A673 (cell line): ENCODE measurements around the gene NOL3. TPM values are rescaled to one million over a fixed set of nuclear protein-coding genes. Genes with fewer than 3 reads are reported as not detected.

Experiments used
- BruUV-seq: library from RNA; stranded (reverse); fragments of 400-500 nt; replicated peaks from 2 replicates; lab custom pipeline; 2021; lab: Mats Ljungman, UMichigan
- CTCF ChIA-PET: fragments of 300-600 bp; sonication (Branson Sonifier 250); formaldehyde crosslinking; loops from one replicate; lab custom pipeline; 2022; ENCODE audit warnings: antibody characterized with exemption; lab: Charles Lee
- POLR2A ChIA-PET: fragments of 300-600 bp; sonication (Branson Sonifier 250); formaldehyde crosslinking; loops from one replicate; lab custom pipeline; 2022; ENCODE audit warnings: antibody characterized with exemption; ENCODE audit not compliant: low non-redundant PET; lab: Charles Lee
- DNase-seq: peaks from one replicate; pipeline ENCODE4 v3.0.0-alpha.2; 2015; ENCODE audit warnings: low spot score
- H3K27ac ChIP-seq: fragments of 200-600 bp; sonication (generic); 2 replicates; pipeline ENCODE4 v1.5.1; 2016; ENCODE audit warnings: mixed run types, low read depth, mild to moderate bottlenecking, mixed read lengths, antibody characterized with exemption, low read length; ENCODE audit not compliant: poor library complexity, severe bottlenecking
- H3K27me3 ChIP-seq: fragments of 200-600 bp; sonication (generic); replicated peaks from 2 replicates; pipeline ENCODE4 v1.6.1; 2017; ENCODE audit warnings: mixed run types, low read depth, mild to moderate bottlenecking, mixed read lengths, antibody characterized with exemption, low read length; ENCODE audit not compliant: insufficient read depth, poor library complexity
- H3K36me3 ChIP-seq: fragments of 200-600 bp; sonication (generic); 2 replicates; pipeline ENCODE4 v1.6.1; 2016; ENCODE audit warnings: mixed run types, mild to moderate bottlenecking, mixed read lengths, antibody characterized with exemption, low read length; ENCODE audit not compliant: insufficient read depth, poor library complexity, severe bottlenecking
- H3K4me1 ChIP-seq: fragments of 200-600 bp; sonication (generic); 2 replicates; pipeline ENCODE4 v1.6.1; 2017; ENCODE audit warnings: mixed run types, mild to moderate bottlenecking, mixed read lengths, antibody characterized with exemption, low read length; ENCODE audit not compliant: insufficient read depth, poor library complexity, severe bottlenecking
- H3K4me3 ChIP-seq: fragments of 200-600 bp; sonication (generic); 2 replicates; pipeline ENCODE4 v1.5.1; 2016; ENCODE audit warnings: low read depth, mixed run types, mild to moderate bottlenecking, mixed read lengths, low read length; ENCODE audit not compliant: poor library complexity, severe bottlenecking
- H3K9me3 ChIP-seq: fragments of 200-600 bp; sonication (generic); 2 replicates; pipeline ENCODE4 v1.6.1; 2016; ENCODE audit warnings: mixed run types, low read depth, mild to moderate bottlenecking, mixed read lengths, antibody characterized with exemption, low read length; ENCODE audit not compliant: poor library complexity, severe bottlenecking
- CTCF ChIP-seq: fragments of 300-800, 200-600 bp; sonication (generic); conservative IDR thresholded peaks from 2 replicates; pipeline ENCODE4 v1.5.1; 2017; ENCODE audit warnings: low read depth, mild to moderate bottlenecking, antibody characterized with exemption, low read length, moderate library complexity, mixed read lengths
- EZH2 ChIP-seq: fragments of 200-600 bp; sonication (generic); IDR thresholded peaks from 2 replicates; pipeline ENCODE4 v1.6.1; 2017; ENCODE audit warnings: borderline replicate concordance, low read depth, mild to moderate bottlenecking, mixed read lengths, antibody characterized with exemption, low read length; ENCODE audit not compliant: poor library complexity, severe bottlenecking
- intact Hi-C: fragments of 100-400 bp; cut with micrococcal nuclease; formaldehyde crosslinking; loops from one replicate; pipeline ENCODE4 v1.10.0; 2022; ENCODE audit not compliant: unreplicated experiment
- microRNA-seq: library from miRNA; unstranded; fragments of <30 nt; microRNA quantifications from one replicate; pipeline ENCODE4 v1.2.0, GENCODE V29; 2021
- total RNA-seq: library from RNA; stranded (reverse); gene quantifications from 2 replicates; pipeline ENCODE4 v1.2.3, GENCODE V29; 2021

The NOL3 gene
- total RNA-seq, 1 experiment from 2014 or later = 15.3 TPM

- CTCF ChIA-PET = no interaction called here
- H3K27me3 ChIP-seq = no peaks in the 10 kb centered on the region
- TF ChIP-seq EZH2 = no peak
- no peak for TF ChIP-seq CTCF
- no peaks in the 10 kb centered on the region for H3K36me3 ChIP-seq
- H3K27ac ChIP-seq = no peak overlapping the region
- POLR2A ChIA-PET = no interaction called here
- no peaks in the 10 kb centered on the region for H3K4me1 ChIP-seq
- DNase-seq = no peak
- BruUV-seq = no TSS peak
- H3K4me3 ChIP-seq = no peak overlapping the region
- no peaks in the 10 kb centered on the region for H3K9me3 ChIP-seq
- intact Hi-C loops = no loop called here
Measured at GRCh38 chr16:67216612-67217490, 46.5 kb downstream of the NOL3 start.

- intact Hi-C loops = no loop called here
- ChIA-PET CTCF (no interaction called here), POLR2A (no interaction called here)
- Histone ChIP-seq H3K4me3 (no peak overlapping the region), H3K27ac (no peak overlapping the region), H3K27me3 (no peaks in the 10 kb centered on the region), H3K9me3 (no peaks in the 10 kb centered on the region), H3K36me3 (peaks cover 9% of the 10 kb centered on the region), H3K4me1 (peaks cover 17% of the 10 kb centered on the region)
- DNase-seq = no peak
- no peak for TF ChIP-seq CTCF
- no peak for TF ChIP-seq EZH2
- no TSS peak for BruUV-seq
Measured at GRCh38 chr16:67223992-67224391, 53.7 kb downstream of the NOL3 start.

Small RNA genes within 50 kb of the gene (microRNA-seq; reads per million reads assigned to microRNA genes)
- 85.8 reads per million, percentile 62 among the genes with 10 or more reads in this experiment for gene MIR328

Other genes with a start within 250 kb of the NOL3 start
- gene RRAD, start 245.0 kb upstream of the NOL3 start, total RNA-seq = 0.19 and 0.28 TPM in 2 replicates
- gene CIAO2B, start 236.1 kb upstream of the NOL3 start, total RNA-seq = 97.4 and 108 TPM in 2 replicates
- 37.6 and 39.8 TPM in 2 replicates for gene CES2, start 235.0 kb upstream of the NOL3 start, total RNA-seq
- gene CES3, start 209.3 kb upstream of the NOL3 start, total RNA-seq = 3.0 and 3.9 TPM in 2 replicates
- 0.15 TPM in 1 of 2 replicates, not detected in the other for gene CES4A, start 181.9 kb upstream of the NOL3 start, total RNA-seq
- 173 and 185 TPM in 2 replicates for gene CBFB, start 141.4 kb upstream of the NOL3 start, total RNA-seq
- gene PHAF1, start 60.6 kb upstream of the NOL3 start, total RNA-seq = 23.2 and 23.5 TPM in 2 replicates
- gene B3GNT9, start 19.5 kb upstream of the NOL3 start, total RNA-seq = 11.5 and 13.8 TPM in 2 replicates
- gene TRADD, start 10.6 kb upstream of the NOL3 start, total RNA-seq = 7.7 and 10.8 TPM in 2 replicates
- 8.3 and 13.8 TPM in 2 replicates for gene FBXL8, start 10.6 kb upstream of the NOL3 start, total RNA-seq
- 13.9 and 20.2 TPM in 2 replicates for gene HSF4, start 5.8 kb upstream of the NOL3 start, total RNA-seq
- gene MATCAP1, start 13.4 kb downstream of the NOL3 start, total RNA-seq = 33.9 and 36.8 TPM in 2 replicates
- gene EXOC3L1, start 19.6 kb downstream of the NOL3 start, total RNA-seq = 0.32 and 0.42 TPM in 2 replicates
- gene E2F4, start 21.6 kb downstream of the NOL3 start, total RNA-seq = 77.4 and 96.0 TPM in 2 replicates
- 3.3 and 4.7 TPM in 2 replicates for gene ELMO3, start 28.6 kb downstream of the NOL3 start, total RNA-seq
- 30.4 and 38.2 TPM in 2 replicates for gene TMEM208, start 56.6 kb downstream of the NOL3 start, total RNA-seq
- gene FHOD1, start 76.9 kb downstream of the NOL3 start, total RNA-seq = 94.9 and 96.4 TPM in 2 replicates
- gene SLC9A5, start 78.4 kb downstream of the NOL3 start, total RNA-seq = 2.4 and 3.6 TPM in 2 replicates
- gene PLEKHG4, start 109.0 kb downstream of the NOL3 start, total RNA-seq = 5.8 and 8.9 TPM in 2 replicates
- gene KCTD19, start 156.2 kb downstream of the NOL3 start, total RNA-seq = 0.32 TPM in 1 of 2 replicates, not detected in the other
- not detected in 2 replicates for gene LRRC36, start 156.3 kb downstream of the NOL3 start, total RNA-seq
- 0.28 and 0.31 TPM in 2 replicates for gene TPPP3, start 223.0 kb downstream of the NOL3 start, total RNA-seq
- gene ZDHHC1, start 245.9 kb downstream of the NOL3 start, total RNA-seq = 5.3 and 6.8 TPM in 2 replicates